SU-DHL-6 (cell line): Measurements from ENCODE around the gene STRN.
A peak's percentile ranks its signal among the peaks of the same experiment; 100 is the strongest.

Experiments
- H2AFZ ChIP-seq: fragments of 200-600 bp; sonication (generic); 2 replicates; pipeline ENCODE4 v1.6.1; 2014; ENCODE audit warnings: low read depth, mild to moderate bottlenecking, moderate library complexity, mixed read lengths, antibody characterized with exemption, low read length; ENCODE audit not compliant: severe bottlenecking
- H3F3A ChIP-seq: fragments of 200-600 bp; shearing (Covaris generic); 2 replicates; pipeline ENCODE4 v1.6.0; 2016; ENCODE audit warnings: antibody characterized with exemption, mild to moderate bottlenecking; ENCODE audit not compliant: insufficient read depth
- H3K27ac ChIP-seq: fragments of 200-600 bp; sonication (generic); 2 replicates; pipeline ENCODE4 v1.5.1; 2016; ENCODE audit warnings: low read depth, mild to moderate bottlenecking, low read length, moderate library complexity, mixed read lengths
- H3K27me3 ChIP-seq: fragments of 200-600 bp; sonication (generic), shearing (Covaris generic); 2 replicates; pipeline ENCODE4 v1.6.0; 2014; ENCODE audit warnings: mild to moderate bottlenecking, low read length
- H3K36me3 ChIP-seq: fragments of 200-600 bp; sonication (generic); 2 replicates; pipeline ENCODE4 v1.6.1; 2014; ENCODE audit warnings: mild to moderate bottlenecking, low read length, mixed read lengths
- H3K4me2 ChIP-seq: fragments of 300-600, 200-600 bp; shearing (Covaris generic), sonication (generic); 2 replicates; pipeline ENCODE4 v1.6.0; 2014; ENCODE audit warnings: low read length, low read depth, mild to moderate bottlenecking; ENCODE audit not compliant: poor library complexity, severe bottlenecking
- H3K4me3 ChIP-seq: fragments of 200-600 bp; sonication (generic); 2 replicates; pipeline ENCODE4 v1.5.1; 2014; ENCODE audit warnings: antibody characterized with exemption, low read length, mild to moderate bottlenecking, mixed read lengths; ENCODE audit not compliant: insufficient read depth, poor library complexity, severe bottlenecking
- H3K79me2 ChIP-seq: fragments of 200-600 bp; sonication (generic); 2 replicates; pipeline ENCODE4 v1.6.1; 2014; ENCODE audit warnings: mild to moderate bottlenecking, low read length, moderate library complexity; ENCODE audit not compliant: insufficient read depth
- H3K9ac ChIP-seq: fragments of 200-600 bp; sonication (generic); 2 replicates; pipeline ENCODE4 v1.7.0; 2014; ENCODE audit warnings: mild to moderate bottlenecking, low read length
- H3K9me2 ChIP-seq: fragments of 200-600 bp; sonication (generic); replicated peaks from 2 replicates; pipeline ENCODE4 v1.6.1; 2014; ENCODE audit warnings: low read length; ENCODE audit not compliant: insufficient read depth
- H3K9me3 ChIP-seq: fragments of 200-600 bp; sonication (generic); 2 replicates; pipeline ENCODE4 v1.6.1; 2014; ENCODE audit warnings: low read length, mixed read lengths; ENCODE audit not compliant: insufficient read depth
- H4K20me1 ChIP-seq: fragments of 200-600 bp; sonication (generic); 2 replicates; pipeline ENCODE4 v1.6.1; 2014; ENCODE audit warnings: low read depth, mild to moderate bottlenecking, antibody characterized with exemption, low read length, moderate library complexity, mixed read lengths
- EZH2phosphoT487 ChIP-seq: fragments of 200-600 bp; sonication (generic), shearing (Covaris generic); conservative IDR thresholded peaks from 2 replicates; pipeline ENCODE4 v1.6.1; 2018; ENCODE audit warnings: mild to moderate bottlenecking, antibody characterized with exemption, low read length, moderate library complexity, mixed read lengths
- TF ChIP-seq, protein P1 (sequence below): fragments of 200-600 bp; sonication (generic); IDR thresholded peaks from one replicate; pipeline ENCODE4 v1.5.1; 2017; ENCODE audit warnings: antibody characterized with exemption, mild to moderate bottlenecking, low read length, moderate library complexity; ENCODE audit not compliant: insufficient read depth, poor library complexity, severe bottlenecking

The STRN gene

DNA sequence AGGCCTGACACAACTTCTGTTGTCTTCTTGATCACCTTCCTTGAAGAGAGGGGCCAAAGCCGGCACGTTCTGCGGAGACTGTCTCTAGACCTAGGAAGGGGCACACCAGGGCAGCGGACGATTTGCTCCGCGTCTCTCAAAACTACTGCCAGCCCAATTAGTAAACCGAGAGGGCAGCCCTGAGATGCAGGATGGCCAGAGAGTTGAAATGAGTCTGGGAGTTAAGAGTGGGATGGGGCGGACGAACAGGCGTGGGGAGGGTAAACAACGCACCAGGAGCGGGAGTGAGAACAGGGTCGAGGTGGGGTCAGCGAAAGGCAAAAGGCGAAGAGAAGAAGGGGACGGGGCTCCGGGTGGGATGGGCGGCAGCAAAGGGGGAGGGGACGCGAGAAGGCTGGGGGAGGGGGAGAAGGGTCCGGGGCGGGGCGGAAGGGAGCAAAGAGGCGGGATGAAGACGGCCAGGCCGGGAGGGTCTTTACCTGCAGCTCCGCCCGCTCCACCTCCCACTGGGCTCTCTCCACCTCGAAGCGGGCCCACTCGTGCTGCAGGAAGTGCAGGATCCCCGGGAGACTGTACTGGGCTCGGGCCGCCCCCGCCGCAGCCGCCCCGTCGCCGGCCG lies 476 bp downstream of the STRN start:
- Histone ChIP-seq H3F3A (no peaks in the 10 kb centered on the region), H4K20me1 (no peaks in the 10 kb centered on the region), H3K27me3 (no peaks in the 10 kb centered on the region), H3K9me3 (no peaks in the 10 kb centered on the region), H3K4me3 (peak overlapping the region; percentile 97), H3K27ac (peak overlapping the region; percentile 72), H3K4me2 (peak overlapping the region; percentile 74), H2AFZ (peak overlapping the region; percentile 69), H3K9me2 (no peaks in the 10 kb centered on the region), H3K79me2 (peaks cover 50% of the 10 kb centered on the region), H3K36me3 (no peaks in the 10 kb centered on the region), H3K9ac (peak overlapping the region; percentile 97)
- TF ChIP-seq, protein P1, sequence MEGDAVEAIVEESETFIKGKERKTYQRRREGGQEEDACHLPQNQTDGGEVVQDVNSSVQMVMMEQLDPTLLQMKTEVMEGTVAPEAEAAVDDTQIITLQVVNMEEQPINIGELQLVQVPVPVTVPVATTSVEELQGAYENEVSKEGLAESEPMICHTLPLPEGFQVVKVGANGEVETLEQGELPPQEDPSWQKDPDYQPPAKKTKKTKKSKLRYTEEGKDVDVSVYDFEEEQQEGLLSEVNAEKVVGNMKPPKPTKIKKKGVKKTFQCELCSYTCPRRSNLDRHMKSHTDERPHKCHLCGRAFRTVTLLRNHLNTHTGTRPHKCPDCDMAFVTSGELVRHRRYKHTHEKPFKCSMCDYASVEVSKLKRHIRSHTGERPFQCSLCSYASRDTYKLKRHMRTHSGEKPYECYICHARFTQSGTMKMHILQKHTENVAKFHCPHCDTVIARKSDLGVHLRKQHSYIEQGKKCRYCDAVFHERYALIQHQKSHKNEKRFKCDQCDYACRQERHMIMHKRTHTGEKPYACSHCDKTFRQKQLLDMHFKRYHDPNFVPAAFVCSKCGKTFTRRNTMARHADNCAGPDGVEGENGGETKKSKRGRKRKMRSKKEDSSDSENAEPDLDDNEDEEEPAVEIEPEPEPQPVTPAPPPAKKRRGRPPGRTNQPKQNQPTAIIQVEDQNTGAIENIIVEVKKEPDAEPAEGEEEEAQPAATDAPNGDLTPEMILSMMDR = no peak
- TF ChIP-seq EZH2phosphoT487 = no peak

DNA sequence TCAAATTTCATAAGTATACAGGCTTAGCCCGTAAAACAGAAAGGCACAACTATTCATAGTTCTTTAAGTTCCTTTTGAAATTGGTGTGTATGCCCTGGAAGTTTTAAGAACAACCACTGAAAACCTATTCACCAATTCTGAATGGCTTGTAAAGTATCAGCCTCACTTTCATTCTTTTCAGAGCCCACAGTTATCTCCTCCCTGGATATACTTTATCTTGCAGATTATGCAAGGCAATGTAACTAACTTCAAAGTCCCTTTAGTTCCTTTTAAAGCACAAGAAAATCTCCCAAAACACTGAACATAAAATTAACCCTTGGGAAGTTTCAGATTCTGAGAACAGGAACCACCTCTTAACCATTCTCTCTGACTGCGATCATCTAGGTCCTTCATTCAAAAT lies 1.1 kb downstream of the STRN start:
- Histone ChIP-seq H3K9ac (peak overlapping the region; percentile 97), H3K4me3 (peak overlapping the region; percentile 97), H3K79me2 (peaks cover 57% of the 10 kb centered on the region), H3K27ac (no peak overlapping the region), H3K4me2 (peak overlapping the region; percentile 74), H3K27me3 (no peaks in the 10 kb centered on the region), H3F3A (no peaks in the 10 kb centered on the region), H3K9me3 (no peaks in the 10 kb centered on the region), H3K36me3 (no peaks in the 10 kb centered on the region), H2AFZ (no peak overlapping the region), H3K9me2 (no peaks in the 10 kb centered on the region), H4K20me1 (no peaks in the 10 kb centered on the region)
- TF ChIP-seq, protein P1 = no peak
- no peak for TF ChIP-seq EZH2phosphoT487

DNA sequence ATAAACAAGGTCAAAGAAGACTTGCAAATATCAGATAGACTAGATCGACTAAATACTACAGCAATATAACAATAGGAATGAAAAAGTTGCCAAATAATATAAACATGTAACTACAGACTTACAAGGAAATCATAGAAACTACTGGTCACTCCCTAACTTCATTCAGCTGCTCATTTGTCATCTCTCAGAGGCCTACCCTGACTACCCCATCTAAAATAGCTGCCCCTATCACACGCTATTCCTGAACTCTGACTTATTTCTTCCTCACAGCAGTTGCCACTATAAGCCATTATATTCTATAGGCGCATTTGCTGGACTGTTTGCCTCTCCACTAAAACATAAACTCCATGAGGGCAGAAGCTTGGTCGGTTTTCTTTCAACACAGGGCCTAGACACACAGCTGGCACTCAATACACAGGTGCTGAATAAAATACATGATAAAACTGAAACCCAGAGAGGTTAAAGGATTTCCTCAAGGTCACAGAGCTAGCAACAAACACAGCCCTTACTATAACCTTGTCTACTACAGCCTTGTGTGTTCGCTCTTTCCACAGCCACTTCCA lies 1.8 kb downstream of the STRN start:
- Histone ChIP-seq H3K4me3 (peak overlapping the region; percentile 97), H3K9me2 (no peaks in the 10 kb centered on the region), H3K9ac (peak overlapping the region; percentile 97; the same call in 1 of the 2 replicates), H3K4me2 (peak overlapping the region; percentile 74), H4K20me1 (no peaks in the 10 kb centered on the region), H3K9me3 (no peaks in the 10 kb centered on the region), H3F3A (no peaks in the 10 kb centered on the region), H3K27ac (no peak overlapping the region), H3K27me3 (no peaks in the 10 kb centered on the region), H3K79me2 (peaks cover 61% of the 10 kb centered on the region), H2AFZ (no peak overlapping the region), H3K36me3 (no peaks in the 10 kb centered on the region)
- TF ChIP-seq, protein P1 = no peak
- no peak for TF ChIP-seq EZH2phosphoT487
